Activated CD8-positive, alpha-beta memory T cell treated with anti-CD3 and anti-CD28 coated beads, Interleukin-2, amount 50 U/mL, for 24 hours (primary cell): ENCODE measurements around the gene ADAMTS3.
"Not testable (repeated sequence)": the region's sequence is repeated elsewhere in the genome, so short reads cannot be mapped to it uniquely, and the experiment has no call there.

Source experiments
- DNase-seq: peaks from one replicate; pipeline ENCODE4 v3.0.0-alpha.2; 2020; ENCODE audit errors: extremely low read depth

The ADAMTS3 gene

DNA sequence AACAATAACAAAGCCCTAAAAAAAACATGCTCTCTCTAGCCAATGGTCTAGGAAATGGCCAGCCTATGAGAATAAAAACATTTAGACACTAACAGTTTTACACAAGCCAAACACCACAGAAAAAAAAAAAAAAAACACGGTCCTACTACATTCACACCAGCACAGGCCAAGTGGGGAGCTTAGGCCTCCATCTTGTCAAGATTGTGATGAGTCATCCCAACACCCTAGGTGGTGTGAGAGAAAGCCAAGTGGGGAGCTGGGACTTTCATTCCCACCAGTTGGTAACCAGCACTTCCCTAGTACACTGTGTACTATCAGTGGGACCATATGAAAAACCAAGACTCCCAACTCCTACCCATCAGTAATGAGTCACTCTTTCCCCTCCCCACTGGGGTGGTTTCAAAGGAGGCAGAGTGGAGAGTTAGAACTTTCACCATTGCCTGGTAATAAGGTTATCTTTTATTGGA, 95.6 kb downstream of the ADAMTS3 start:
- DNase-seq = no peak

DNA sequence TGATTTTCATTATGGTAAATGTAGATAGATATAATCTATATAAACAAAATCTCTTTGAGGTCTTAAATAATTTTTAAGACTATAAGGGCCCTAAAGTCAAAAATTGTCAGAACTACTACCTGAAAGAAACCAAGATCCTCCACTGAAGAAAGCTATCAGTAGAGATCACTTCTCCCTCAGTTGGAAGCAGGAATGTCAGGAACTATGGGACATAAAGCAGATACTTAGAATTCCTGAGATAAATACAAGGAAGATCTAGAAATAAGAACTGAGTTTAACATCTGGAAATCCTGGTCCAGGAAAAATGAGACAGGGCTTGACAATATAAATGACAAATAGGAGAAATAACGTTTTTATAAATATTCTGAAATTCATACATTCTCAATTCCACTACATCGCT, 97.2 kb downstream of the ADAMTS3 start:
- no peak for DNase-seq

DNA sequence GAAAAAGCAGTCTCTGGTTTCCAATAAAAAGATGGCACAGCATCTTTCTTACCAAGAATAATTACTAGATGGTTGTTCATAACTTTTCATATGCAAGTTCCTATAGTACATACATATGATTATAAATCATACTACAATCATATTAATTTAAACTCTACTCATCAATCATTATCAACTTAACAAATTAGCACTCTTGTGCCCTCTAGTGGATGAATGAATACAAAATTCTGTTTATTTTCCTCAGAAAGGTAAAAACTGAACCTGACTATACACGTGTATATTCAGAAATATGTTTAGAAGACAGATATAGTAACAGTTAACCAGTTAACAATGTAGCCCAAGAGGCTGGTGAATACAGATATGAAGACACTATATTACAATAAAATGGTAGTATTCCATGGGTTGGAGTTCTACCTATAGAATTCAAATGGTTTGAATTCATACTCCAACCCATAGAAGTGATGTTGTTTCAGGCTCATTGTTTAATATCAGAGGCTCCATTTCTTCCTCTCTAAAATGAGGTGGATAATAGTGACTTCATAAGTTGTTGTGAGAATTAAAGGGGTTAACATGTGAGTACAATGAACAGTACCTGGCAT, 100.0 kb downstream of the ADAMTS3 start:
- DNase-seq = no peak

DNA sequence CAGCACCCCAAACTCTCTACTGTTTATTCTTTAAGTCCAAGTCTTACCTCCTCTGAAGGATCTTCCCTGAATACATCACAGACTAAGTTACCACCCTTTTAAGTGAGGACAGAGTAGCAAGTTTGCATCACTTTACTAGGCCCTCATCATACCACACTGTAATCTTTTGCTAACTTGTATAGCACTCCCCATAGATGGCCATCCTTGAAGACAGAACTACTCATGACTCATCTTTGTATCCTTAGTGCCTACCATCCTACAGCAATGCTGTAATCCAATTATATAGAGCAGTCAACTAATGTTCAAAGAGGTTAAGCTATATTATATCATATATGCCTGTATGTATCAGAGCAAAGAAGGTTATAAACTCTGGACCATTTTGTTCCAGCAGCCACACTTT, 101.4 kb downstream of the ADAMTS3 start:
- no peak for DNase-seq

DNA sequence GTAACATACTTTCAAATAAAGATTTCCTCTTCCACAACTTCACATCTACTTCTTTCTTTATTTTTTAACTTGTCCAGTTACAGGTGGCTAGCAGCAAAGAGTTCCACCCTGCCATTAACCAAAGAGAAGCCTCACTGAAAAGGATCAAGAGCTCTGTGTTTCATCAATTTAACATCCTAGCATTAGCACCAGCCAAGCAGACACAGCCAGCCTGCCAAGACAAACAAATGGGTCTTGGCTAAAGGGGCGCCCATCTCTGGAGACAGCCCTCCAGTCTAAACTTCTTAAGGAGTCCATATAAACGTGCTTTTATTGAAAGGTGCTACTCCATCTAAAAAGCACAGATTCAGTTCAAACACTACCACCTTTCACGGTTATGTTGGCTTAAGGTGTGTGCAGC, 105.3 kb downstream of the ADAMTS3 start:
- DNase-seq = no peak

DNA sequence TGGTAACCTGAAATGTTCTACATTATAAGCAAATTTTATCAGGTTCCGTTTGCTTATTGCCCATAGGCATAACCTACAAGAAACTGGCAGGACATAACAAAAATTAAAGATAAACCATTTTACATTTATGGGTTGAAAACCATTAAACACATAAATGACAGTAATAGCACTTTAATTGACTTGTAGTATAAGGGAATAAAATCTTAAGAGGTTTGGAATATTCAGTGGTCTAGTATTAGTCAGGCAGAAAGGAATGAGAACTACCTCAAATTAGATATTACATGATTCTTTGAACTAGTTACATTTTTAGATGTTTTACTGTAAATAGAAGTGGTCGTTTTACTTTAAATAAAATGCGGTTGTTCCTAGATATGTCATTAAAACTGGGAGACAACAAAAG, 111.9 kb downstream of the ADAMTS3 start:
- DNase-seq = no peak

DNA sequence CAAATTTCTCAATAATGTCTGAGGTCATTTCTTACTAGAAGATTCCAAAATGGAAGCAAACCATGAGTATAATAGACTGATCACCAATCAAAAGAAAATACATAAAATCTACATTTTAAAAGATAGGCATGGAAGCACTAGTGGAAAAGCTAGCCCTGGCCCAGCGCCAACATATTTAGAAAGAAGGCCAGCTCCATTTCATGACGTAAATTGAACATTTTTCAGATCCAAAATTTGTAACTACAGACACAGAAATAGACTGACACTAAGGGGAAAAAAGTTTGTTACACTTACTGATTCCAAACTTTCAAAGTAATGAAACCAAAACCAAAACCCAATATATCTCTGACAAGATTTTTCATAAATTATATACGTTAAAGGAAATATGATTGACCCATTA, 117.7 kb downstream of the ADAMTS3 start:
- DNase-seq = no peak

DNA sequence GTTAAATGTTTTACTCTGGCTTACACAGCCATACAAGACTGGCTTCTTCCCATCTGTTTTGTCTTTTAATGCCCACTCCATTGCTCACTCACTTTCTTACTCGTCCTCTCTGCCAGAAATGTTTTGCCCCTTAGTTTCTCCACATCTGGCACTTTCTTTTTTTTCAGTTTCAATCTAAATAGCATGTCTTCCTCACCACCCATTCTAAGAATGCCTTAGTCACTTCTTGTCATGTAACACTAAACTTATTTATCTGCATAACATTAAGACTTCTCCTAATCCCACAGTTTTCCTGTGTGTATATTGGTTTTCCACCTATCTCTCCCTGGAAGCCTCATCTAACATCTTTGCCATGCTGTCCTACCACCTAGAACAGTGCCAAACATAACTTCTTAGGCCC, 119.3 kb downstream of the ADAMTS3 start:
- DNase-seq = no peak

DNA sequence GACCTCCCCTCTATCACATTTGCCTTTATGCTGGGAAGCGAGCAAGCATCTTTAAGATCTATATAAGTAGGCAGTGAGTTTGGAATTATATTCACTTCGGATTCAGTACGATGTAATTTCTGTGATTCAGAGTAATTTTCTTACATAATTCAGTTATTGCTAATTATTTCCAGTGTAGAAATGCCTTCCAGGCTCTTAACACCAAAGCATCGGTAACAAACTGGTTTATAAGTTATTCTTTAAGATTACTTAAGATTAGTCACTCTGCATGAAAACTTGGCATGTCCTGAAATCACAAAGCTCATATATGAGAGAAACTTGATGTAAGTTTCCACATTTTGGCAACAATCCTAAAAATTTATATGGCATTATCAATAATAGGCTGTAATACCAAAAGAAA, 120.8 kb downstream of the ADAMTS3 start:
- DNase-seq = no peak

DNA sequence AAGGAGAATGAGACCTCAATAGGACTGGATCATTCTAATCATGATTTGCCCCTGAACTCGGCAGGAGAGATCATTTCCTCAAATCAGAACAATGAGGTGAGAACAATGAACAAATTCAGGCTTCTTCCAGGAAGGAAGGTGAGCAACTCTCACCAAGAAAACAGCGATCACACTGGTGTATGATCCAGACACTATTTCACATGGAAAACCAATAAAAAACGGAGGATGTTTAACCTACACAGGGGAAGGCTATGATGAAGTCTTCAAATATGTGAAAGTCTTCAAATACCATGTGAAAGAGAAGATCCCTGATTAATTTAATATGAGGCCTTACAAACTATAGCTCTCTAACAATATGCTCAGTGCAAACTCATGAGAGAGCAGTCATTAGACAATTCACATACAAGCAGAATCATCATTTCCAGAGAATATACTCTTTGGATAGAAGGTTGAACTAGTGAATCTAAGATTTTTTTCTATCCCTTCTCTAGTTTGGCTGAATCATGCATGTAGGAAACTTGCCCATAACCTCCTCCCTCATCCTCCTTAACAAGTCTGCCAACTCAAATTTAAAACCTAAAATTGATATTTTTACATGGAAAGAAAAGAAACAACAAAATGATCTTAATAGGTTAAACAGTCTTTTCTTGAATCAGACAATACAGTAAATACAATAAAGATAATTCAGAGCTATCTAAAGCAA, 122.5 kb downstream of the ADAMTS3 start:
- no peak for DNase-seq

DNA sequence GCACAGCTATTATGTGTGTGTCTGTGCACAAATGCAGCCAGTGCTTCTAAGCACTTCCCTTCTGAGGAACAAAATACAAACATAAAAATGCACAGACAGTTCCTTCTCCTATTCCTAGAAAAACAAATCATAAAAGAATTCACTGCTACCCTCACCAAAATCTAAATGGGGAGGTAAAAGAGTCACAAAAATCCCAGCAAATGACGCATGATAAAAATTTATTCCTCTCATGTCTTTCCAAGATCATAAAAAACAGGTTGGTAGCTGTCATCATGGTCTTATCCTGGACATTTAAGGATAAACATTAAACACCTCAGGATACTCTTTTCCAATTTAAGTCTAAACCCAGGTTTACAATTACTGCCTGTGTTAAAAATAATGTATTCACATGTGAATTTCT, 124.9 kb downstream of the ADAMTS3 start:
- no peak for DNase-seq

DNA sequence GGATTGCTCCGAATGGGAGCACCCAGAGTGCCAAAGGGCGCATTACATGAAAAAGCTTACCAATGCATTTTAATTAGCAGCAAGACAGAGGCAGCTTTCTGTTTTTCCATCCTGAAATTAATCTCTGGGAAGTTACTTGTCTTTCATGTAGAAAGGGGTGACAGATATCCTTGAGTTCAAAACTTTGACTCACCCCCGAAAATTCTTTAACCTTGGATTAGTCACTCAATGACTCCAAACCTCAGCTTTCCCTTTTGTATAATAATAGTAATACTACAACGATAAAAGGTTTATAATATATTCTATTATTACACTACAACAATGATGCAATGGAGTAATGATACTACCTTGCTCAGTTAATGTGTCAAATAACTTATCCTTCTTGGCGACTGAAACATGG, 126.3 kb downstream of the ADAMTS3 start:
- no peak for DNase-seq

DNA sequence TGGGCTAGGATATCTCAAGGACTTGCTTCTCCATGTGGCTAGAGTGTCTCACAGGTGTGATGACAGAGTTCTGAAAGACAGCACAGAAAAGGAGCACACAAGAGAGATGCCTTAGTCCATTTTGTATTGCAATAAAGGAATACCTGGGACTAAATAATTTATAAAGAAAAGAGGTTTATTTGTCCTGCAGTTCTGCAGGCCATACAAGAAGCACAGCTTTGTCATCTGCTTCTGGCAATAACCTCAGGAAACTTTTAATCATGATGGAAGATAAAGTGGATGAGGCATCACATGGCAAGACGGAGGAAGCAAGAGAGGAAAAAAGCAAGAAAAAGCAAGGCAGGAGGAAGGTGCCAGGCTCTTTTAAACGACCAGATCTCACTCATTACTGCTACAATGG, 126.9 kb downstream of the ADAMTS3 start:
- DNase-seq = no peak

DNA sequence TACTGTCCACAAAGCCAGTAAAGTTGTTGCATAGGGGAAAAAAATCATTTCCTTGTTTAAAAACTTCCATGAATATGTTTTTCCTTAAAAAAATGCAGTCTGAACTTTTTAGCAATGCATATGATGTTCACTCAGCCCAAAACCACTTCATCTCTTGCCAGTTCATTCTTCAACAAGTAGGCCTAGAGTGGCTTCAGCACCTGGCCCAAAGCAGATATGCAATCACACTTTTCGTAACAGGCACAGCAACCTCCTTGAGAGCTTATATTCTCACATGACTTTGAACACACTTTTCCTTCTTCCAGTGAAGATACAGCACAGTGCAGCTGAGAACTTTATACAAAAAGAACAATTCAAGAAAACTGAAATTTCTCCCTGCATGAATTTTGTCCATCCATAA, 128.6 kb downstream of the ADAMTS3 start:
- DNase-seq = no peak

DNA sequence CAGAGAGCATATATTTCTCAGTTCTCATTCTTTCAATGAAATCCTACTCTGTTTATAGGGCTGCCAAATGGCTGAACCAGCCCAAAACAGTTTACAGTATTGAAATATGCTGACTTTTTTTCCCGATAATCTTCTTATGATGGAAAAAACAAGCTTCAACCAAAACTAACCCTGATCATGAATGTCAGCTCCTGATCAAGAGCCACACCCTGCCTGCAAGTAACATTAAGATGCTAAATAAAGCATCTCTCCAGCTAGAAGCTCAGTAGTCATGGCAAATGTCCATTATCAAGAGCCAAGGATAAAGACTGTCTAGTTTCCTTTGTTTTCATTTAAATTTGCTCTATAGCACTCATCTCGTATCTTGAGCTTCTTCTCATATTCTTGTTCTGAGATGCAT, 136.0 kb downstream of the ADAMTS3 start:
- no peak for DNase-seq

DNA sequence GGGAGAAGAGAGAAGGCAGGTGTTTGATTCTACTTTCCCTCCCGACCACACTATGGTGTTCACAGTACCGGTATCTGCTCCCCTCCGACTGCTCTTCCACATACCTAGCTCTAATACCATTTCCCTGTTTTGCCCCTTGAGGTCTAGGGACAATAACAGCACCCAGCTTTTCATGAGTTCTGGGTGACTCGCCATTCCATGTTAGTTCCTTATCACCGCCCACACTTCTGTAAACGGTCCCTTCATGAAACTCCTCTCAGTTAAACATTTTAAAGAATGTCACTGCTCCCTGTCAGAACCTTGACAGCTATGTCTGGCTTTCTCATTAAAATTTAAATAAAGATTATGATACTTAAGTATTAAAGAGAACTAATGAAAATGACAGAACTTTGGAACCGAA, 136.7 kb downstream of the ADAMTS3 start:
- no peak for DNase-seq

DNA sequence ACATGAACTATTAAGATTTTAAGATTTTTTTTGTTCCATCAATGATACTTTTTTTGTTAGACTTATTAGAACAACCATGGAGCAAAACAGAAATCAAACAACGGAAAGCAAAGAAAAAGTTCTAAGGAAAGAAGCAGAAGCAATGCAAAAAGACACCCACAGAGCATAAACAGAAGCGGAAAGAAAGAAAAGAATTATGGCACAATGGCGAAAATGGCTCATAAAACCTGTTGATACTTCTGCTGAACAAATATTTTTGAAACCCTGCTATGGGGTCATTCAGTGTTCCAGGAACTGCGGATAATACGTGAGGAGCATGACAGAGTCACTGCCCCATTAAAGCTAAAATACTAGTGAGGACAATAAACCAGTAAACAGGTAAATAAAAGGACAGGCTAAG, 138.0 kb downstream of the ADAMTS3 start:
- DNase-seq = no peak

DNA sequence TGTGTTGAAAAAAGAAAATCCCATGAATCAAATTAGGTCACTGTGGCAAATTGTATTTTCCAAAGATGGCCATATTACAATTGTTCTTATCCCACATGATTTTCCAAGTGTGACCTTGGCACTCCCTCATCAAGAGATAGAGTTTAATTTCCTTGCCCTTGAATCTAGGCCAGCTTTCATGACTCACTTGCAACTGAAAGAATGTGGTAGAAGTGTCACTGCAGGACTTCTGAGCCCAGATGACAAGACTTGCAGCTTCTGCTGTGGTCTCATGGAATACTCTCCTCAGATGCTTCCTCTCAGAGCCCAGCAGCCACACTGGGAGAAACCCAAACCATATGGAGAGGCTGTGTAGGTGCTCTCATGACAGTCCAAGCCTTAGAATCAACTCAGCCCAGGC, 139.0 kb downstream of the ADAMTS3 start:
- no peak for DNase-seq

DNA sequence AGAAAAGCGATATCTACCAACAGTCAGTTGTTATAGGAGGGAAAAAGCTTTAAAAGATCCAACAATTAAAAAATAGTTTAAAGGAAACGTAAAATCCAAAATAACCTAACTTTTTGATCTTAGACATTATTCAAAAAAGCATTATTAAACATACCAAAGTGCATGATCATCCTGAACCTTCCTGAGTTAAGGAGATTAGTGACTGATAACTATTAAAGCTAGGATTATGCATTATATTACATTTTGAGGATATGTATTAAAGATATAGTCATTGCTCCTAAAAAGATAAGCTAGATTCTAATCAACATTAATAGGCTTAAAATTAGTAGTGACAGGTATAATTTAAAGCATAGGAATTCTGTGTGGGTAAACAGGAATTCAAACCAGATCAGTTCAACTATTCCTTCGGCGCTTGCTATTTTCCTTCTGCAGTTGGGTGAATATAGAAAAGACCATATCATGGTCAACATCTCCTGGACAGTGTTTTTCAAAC, 139.6 kb downstream of the ADAMTS3 start:
- no peak for DNase-seq

DNA sequence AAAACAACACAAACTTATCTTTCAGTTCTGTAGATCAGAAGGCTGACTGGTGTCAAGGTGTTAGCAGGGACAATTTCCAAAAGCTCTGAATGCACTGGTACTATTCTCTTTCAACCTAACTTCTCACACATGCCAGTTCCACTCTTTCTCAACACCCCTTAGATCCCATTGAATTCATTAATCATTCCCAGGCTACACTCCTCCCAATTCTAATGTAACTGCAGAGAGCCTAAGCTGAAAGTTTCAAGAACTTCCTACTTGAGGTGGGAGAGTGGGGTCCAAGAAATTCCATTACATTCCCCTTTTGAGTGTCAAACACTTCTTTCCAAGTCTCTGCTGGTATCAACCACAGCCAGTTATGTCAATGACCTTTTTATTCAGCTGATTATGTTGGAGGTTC, 142.0 kb downstream of the ADAMTS3 start:
- DNase-seq = no peak

DNA sequence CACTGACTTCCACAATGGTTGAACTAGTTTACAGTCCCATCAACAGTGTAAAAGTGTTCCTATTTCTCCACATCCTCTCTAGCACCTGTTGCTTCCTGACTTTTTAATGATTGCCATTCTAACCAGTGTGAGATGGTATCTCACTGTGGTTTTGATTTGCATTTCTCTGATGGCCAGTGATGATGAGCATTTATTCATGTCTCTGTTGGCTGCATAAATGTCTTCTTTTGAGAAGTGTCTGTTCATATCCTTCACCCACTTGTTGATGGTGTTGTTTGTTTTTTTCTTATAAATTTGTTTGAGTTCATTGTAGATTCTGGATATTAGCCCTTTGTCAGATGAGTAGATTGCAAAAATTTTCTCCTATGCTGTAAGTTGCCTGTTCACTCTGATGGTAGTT, 143.1 kb downstream of the ADAMTS3 start:
- DNase-seq = not testable (repeated sequence)

DNA sequence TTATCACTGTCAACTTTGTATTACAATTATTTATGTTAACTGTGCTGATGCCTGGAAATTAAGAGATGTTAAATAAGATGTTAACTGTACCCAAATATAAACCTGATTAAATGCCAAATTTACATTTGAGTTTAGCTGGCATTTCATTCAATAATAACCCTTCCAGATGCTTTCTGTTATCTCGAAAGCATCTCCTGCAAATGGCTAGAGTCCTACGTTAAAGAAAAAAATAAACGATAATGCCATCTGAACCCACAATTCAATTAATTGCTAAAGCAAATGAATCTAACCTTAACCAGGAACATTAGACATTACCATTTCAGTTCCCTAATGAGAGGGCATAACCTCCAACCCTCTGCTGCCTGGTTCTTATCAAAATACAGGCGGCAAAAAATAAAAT, 145.0 kb downstream of the ADAMTS3 start:
- no peak for DNase-seq

DNA sequence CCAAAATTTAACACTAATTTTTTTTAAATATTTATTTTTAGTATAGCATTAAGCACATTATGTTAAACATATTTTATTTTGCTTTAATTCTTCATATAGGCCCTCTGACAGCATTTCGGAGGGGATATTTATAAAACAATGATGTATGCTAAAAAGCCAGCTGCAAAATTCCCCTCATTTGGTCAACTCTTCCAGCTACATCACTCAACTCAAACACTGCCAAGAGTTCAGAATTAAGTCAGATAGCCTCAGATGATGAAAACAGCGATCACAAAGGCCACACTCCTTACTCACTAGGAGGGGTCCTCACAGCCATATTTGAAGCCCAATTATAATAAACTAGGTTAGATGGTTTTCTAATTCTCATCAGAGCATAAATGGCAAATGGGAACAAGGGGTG, 146.6 kb downstream of the ADAMTS3 start:
- no peak for DNase-seq

DNA sequence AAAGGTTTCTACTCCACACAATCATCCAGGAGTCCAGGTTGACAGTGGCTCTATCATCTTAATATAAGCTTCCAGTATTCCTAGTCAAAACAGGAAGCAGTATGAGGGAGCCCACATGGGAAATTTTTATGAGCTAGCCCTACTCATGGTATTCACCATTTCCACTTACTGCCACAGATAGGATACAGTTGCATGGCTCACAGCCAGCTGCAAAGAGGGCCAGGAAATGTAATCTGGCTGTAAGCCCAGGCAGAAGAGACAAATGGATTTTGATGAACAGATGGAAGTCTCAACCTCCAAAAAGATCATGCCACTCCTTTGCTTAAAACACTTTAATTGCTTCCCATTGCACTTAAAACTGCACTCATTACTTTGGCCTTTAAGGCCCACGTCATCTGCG, 150.6 kb downstream of the ADAMTS3 start:
- DNase-seq = no peak
